Measurements from ENCODE around the gene MRPL12. TPM values are rescaled to one million over a fixed set of nuclear protein-coding genes. Genes with fewer than 3 reads are reported as not detected.
A peak's percentile ranks its signal among the peaks of the same experiment; 100 is the strongest.

The MRPL12 gene
- total and polyA plus RNA-seq, 2 of the 13 experiments (the other 11 are each of a cell fraction or from before 2014, with no cell fraction given), result 39.1 to 94.1 TPM

DNA sequence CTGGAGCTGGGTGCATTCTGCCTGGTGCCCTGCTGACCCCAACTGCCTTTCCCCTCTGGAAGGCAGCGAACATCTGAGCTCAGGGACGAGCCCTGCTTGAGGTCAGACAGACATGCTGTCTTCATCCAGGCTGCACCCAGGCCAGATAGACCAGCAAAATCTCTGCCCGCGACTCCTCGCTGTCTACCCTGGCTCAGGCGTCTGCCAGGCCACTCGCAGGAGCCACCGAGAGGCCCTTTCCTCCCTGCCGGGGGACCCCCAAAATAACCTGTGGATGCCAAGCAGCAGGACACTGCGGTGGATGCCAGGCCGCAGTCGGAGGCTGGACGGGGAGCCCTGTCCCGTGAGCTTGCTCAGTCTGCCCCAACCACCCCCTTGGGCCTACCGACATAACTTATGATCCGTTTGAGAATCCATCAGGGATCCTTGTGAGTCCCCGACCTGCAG lies 5.6 kb downstream of the MRPL12 start (continued):
- TF ChIP-seq, protein P1, sequence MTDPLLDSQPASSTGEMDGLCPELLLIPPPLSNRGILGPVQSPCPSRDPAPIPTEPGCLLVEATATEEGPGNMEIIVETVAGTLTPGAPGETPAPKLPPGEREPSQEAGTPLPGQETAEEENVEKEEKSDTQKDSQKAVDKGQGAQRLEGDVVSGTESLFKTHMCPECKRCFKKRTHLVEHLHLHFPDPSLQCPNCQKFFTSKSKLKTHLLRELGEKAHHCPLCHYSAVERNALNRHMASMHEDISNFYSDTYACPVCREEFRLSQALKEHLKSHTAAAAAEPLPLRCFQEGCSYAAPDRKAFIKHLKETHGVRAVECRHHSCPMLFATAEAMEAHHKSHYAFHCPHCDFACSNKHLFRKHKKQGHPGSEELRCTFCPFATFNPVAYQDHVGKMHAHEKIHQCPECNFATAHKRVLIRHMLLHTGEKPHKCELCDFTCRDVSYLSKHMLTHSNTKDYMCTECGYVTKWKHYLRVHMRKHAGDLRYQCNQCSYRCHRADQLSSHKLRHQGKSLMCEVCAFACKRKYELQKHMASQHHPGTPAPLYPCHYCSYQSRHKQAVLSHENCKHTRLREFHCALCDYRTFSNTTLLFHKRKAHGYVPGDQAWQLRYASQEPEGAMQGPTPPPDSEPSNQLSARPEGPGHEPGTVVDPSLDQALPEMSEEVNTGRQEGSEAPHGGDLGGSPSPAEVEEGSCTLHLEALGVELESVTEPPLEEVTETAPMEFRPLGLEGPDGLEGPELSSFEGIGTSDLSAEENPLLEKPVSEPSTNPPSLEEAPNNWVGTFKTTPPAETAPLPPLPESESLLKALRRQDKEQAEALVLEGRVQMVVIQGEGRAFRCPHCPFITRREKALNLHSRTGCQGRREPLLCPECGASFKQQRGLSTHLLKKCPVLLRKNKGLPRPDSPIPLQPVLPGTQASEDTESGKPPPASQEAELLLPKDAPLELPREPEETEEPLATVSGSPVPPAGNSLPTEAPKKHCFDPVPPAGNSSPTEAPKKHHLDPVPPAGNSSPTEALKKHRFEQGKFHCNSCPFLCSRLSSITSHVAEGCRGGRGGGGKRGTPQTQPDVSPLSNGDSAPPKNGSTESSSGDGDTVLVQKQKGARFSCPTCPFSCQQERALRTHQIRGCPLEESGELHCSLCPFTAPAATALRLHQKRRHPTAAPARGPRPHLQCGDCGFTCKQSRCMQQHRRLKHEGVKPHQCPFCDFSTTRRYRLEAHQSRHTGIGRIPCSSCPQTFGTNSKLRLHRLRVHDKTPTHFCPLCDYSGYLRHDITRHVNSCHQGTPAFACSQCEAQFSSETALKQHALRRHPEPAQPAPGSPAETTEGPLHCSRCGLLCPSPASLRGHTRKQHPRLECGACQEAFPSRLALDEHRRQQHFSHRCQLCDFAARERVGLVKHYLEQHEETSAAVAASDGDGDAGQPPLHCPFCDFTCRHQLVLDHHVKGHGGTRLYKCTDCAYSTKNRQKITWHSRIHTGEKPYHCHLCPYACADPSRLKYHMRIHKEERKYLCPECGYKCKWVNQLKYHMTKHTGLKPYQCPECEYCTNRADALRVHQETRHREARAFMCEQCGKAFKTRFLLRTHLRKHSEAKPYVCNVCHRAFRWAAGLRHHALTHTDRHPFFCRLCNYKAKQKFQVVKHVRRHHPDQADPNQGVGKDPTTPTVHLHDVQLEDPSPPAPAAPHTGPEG (CRISPR knock-in tag; IDR thresholded peaks at IDR 0.05), result no peak
- TF ChIP-seq ZBTB7A (CRISPR knock-in tag; IDR thresholded peaks at IDR 0.05) (no peak), SKI (IDR thresholded peaks at IDR 0.05; ENCODE audit: partially characterized antibody) (no peak), HNRNPLL (IDR thresholded peaks at IDR 0.05; ENCODE audit: low read depth, low read length, poor library complexity, severe bottlenecking) (peak; percentile 20), POLR2A (IDR thresholded peaks at IDR 0.05; ENCODE audit: insufficient read depth in 1 of 2, low read depth in 2 of 2, low read length in 2 of 2) (no peak; a peak in 1 of 4 replicates), RBM22 (optimal IDR thresholded peaks at IDR 0.05; ENCODE audit: low read length) (peak; percentile 54), KDM5B (CRISPR knock-in tag; IDR thresholded peaks at IDR 0.05; ENCODE audit: borderline replicate concordance) (no peak), AGO2 (optimal IDR thresholded peaks at IDR 0.05; ENCODE audit: low read depth, low read length) (peak; percentile 92), ZC3H4 (CRISPR knock-in tag; IDR thresholded peaks at IDR 0.05; ENCODE audit: borderline replicate concordance) (0 out of 2 replicates have a peak, but pooled peaks have one; percentile 31), PAX8 (CRISPR knock-in tag; IDR thresholded peaks at IDR 0.05; ENCODE audit: borderline replicate concordance) (no peak)
- TF ChIP-seq, protein P2, sequence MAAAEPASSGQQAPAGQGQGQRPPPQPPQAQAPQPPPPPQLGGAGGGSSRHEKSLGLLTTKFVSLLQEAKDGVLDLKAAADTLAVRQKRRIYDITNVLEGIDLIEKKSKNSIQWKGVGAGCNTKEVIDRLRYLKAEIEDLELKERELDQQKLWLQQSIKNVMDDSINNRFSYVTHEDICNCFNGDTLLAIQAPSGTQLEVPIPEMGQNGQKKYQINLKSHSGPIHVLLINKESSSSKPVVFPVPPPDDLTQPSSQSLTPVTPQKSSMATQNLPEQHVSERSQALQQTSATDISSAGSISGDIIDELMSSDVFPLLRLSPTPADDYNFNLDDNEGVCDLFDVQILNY (CRISPR knock-in tag; conservative IDR thresholded peaks at IDR 0.05), result no peak

Data from HepG2 (cell line).